CD14-positive monocyte (primary cell): Measurements from ENCODE around the gene HPGDS. TPM values are rescaled to one million over a fixed set of nuclear protein-coding genes. Genes with fewer than 3 reads are reported as not detected.

Experiments used
- DNase-seq, 3 donors: peaks; one replicate each; pipeline ENCODE4 v3.0.0-alpha.2; 2011 to 2022
- H2AFZ ChIP-seq: 2 replicates; pipeline ENCODE4 v1.6.0; 2012; ENCODE audit warnings: mild to moderate bottlenecking, low read depth, low read length, inconsistent platforms; ENCODE audit not compliant: insufficient read depth, poor library complexity, severe bottlenecking
- H3K27ac ChIP-seq, 2 donors: 1 replicate in 1 of 2; 2 replicates in 1 of 2; pipeline ENCODE4 v1.5.1; 2012 to 2013; ENCODE audit warnings: low read length in 2 of 2, control low read depth in 1 of 2, inconsistent platforms in 1 of 2, low read depth in 1 of 2, mild to moderate bottlenecking in 1 of 2
- H3K27me3 ChIP-seq, 2 donors: one replicate each; pipeline versions ENCODE4 v1.6.0 to v1.6.1; 2011 to 2013; ENCODE audit warnings: low read length in 2 of 2; ENCODE audit not compliant: control insufficient read depth in 2 of 2, insufficient read depth in 2 of 2
- H3K36me3 ChIP-seq, 2 donors: replicated peaks in 1 of 2; 1 replicate in 1 of 2; 2 replicates in 1 of 2; pipeline versions ENCODE4 v1.5.1 to v1.6.1; 2012 to 2013; ENCODE audit warnings: low read length in 2 of 2, control low read depth in 1 of 2, inconsistent platforms in 1 of 2, mild to moderate bottlenecking in 1 of 2; ENCODE audit not compliant: insufficient read depth in 2 of 2, control insufficient read depth in 1 of 2
- H3K4me1 ChIP-seq, 2 donors: 1 replicate in 1 of 2; 2 replicates in 1 of 2; pipeline versions ENCODE4 v1.5.1 to v1.6.1; 2012 to 2013; ENCODE audit warnings: low read length in 2 of 2, control low read depth in 1 of 2, inconsistent platforms in 1 of 2, mild to moderate bottlenecking in 1 of 2, moderate library complexity in 1 of 2; ENCODE audit not compliant: insufficient read depth in 2 of 2, control insufficient read depth in 1 of 2
- H3K4me2 ChIP-seq: replicated peaks from 2 replicates; pipeline ENCODE3; 2012; ENCODE audit warnings: low read length, moderate library complexity, mild to moderate bottlenecking; ENCODE audit not compliant: poor library complexity, severe bottlenecking; ENCODE audit errors: extremely low read depth
- H3K4me3 ChIP-seq, 3 experiments: fragments of 200-600 bp in 1 of 3; sonication (generic) in 1 of 3; replicated peaks in 1 of 3; 1 replicate in 2 of 3; 2 replicates in 1 of 3; pipeline ENCODE4 v1.5.1; 2011 to 2013; ENCODE audit warnings: low read length in 3 of 3, mild to moderate bottlenecking in 3 of 3, control low read depth in 2 of 3, low read depth in 2 of 3, inconsistent platforms in 1 of 3, moderate library complexity in 1 of 3
- H3K79me2 ChIP-seq: 2 replicates; pipeline ENCODE4 v1.6.0; 2012; ENCODE audit warnings: mild to moderate bottlenecking, control low read depth, inconsistent platforms, low read length, moderate library complexity; ENCODE audit not compliant: insufficient read depth
- H3K9ac ChIP-seq: 2 replicates; pipeline ENCODE4 v1.6.0; 2017; ENCODE audit warnings: low read length, mild to moderate bottlenecking; ENCODE audit not compliant: insufficient read depth, poor library complexity, severe bottlenecking
- H3K9me3 ChIP-seq, 2 donors: replicated peaks in 1 of 2; 1 replicate in 1 of 2; 2 replicates in 1 of 2; pipeline versions ENCODE4 v1.5.1 to v1.6.1; 2012 to 2013; ENCODE audit warnings: low read length in 2 of 2, control low read depth in 1 of 2; ENCODE audit not compliant: control insufficient read depth in 1 of 2, insufficient read depth in 1 of 2
- H4K20me1 ChIP-seq: 2 replicates; pipeline ENCODE4 v1.6.0; 2012; ENCODE audit warnings: mild to moderate bottlenecking, low read length, control low read depth, moderate library complexity; ENCODE audit not compliant: insufficient read depth
- H3K27ac Mint-ChIP-seq, 7 donors: one replicate each; pipeline ENCODE4 v1.8.0; 2020; ENCODE audit warnings: mild to moderate bottlenecking in 7 of 7, mixed read lengths in 7 of 7, moderate library complexity in 6 of 7, inconsistent platforms in 2 of 7
- H3K27me3 Mint-ChIP-seq, 3 donors: one replicate each; pipeline ENCODE4 v1.8.0; 2021 to 2022; ENCODE audit warnings: low read depth in 3 of 3, mild to moderate bottlenecking in 3 of 3, mixed read lengths in 3 of 3, moderate library complexity in 3 of 3, inconsistent platforms in 1 of 3
- H3K36me3 Mint-ChIP-seq, 2 donors: one replicate each; pipeline ENCODE4 v1.8.0; 2020; ENCODE audit warnings: mixed read lengths in 2 of 2, inconsistent platforms in 1 of 2, mild to moderate bottlenecking in 1 of 2
- H3K4me1 Mint-ChIP-seq: one replicate; pipeline ENCODE4 v1.8.0; 2020; ENCODE audit warnings: mild to moderate bottlenecking, mixed read lengths
- H3K4me3 Mint-ChIP-seq, 2 donors: one replicate each; pipeline ENCODE4 v1.8.0; 2020; ENCODE audit warnings: mild to moderate bottlenecking in 2 of 2, mixed read lengths in 2 of 2, moderate library complexity in 1 of 2
- H3K9me3 Mint-ChIP-seq, 7 donors: one replicate each; pipeline ENCODE4 v1.8.0; 2020 to 2022; ENCODE audit warnings: mixed read lengths in 7 of 7, mild to moderate bottlenecking in 6 of 7, moderate library complexity in 6 of 7, inconsistent platforms in 2 of 7
- CTCF ChIP-seq: fragments of 200-600 bp; IDR thresholded peaks from one replicate; pipeline ENCODE4 v1.8.0; 2022; ENCODE audit warnings: antibody characterized with exemption, mild to moderate bottlenecking
- WGBS: methylation state at CpG from one replicate; pipeline ENCODE4 v1.1.5; 2013; ENCODE audit warnings: missing lambda C conversion rate; ENCODE audit not compliant: insufficient coverage; 5-methylcytosine and 5-hydroxymethylcytosine counted together
- intact Hi-C, 2 donors: fragments of 100-400 bp; cut with micrococcal nuclease; formaldehyde crosslinking; loops; one replicate each; pipeline versions ENCODE4 v1.15.0 to v1.15.1; 2023
- polyA plus RNA-seq, 3 donors: library from polyadenylated mRNA; depleted of rRNA in 1 of 3; unstranded in 2 of 3; stranded (reverse) in 1 of 3; fragments of 300-500 nt in 2 of 3; fragments of >200 nt in 1 of 3; fragmentation: Illumina TruSeq in 2 of 3; gene quantifications; 1 replicate in 2 of 3; 2 replicates in 1 of 3; pipeline ENCODE4 v1.2.3, GENCODE V29; 2012 to 2021

Gene HPGDS
- polyA plus RNA-seq, 3 donors: 0.05 to 0.30 TPM; not detected in 1

DNA sequence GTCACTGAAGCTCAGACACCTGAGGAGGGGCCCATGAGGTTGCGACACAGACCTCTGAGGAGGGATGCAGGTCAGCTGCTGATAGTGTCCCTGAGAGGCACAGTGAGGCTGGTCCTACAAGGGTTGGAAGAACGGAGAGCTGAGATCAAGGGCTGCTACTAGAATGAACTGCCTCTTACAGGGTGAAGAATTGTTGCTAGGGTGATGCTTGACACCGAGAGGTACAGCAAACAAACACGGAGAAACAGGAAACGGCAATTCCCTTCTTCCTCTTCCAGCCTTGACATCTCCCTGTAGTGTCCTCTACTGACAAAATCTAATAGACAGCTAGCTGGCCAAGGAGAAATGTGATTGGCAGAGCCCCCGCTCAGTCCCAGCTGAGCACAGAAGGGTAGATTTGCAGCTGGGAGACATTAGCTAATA is 11.8 kb upstream of the HPGDS start:
- Mint-ChIP-seq H3K4me3 (no peak overlapping the region), H3K27me3 (peaks cover 2 to 4% (median 2%) of the 10 kb centered on the region in 3 donors), H3K27ac (peak overlapping the region in 3 of 7 donors; percentile 49 to 71 (median 70)), H3K9me3 (peaks cover 0 to 2% (median 0%) of the 10 kb centered on the region in 7 donors), H3K4me1 (peaks cover 20% of the 10 kb centered on the region), H3K36me3 (no peaks in the 10 kb centered on the region)
- DNase-seq: peak in 2 of 3 donors; percentile 7 to 19
- Histone ChIP-seq H3K27me3 (no peaks in the 10 kb centered on the region), H2AFZ (no peak overlapping the region), H3K4me2 (no peak overlapping the region), H3K36me3 (no peaks in the 10 kb centered on the region), H3K9ac (no peak overlapping the region), H3K79me2 (no peaks in the 10 kb centered on the region), H3K4me1 (peaks cover 9 to 11% of the 10 kb centered on the region in 2 donors), H4K20me1 (no peaks in the 10 kb centered on the region), H3K27ac (no peak overlapping the region), H3K4me3 (no peak overlapping the region), H3K9me3 (no peaks in the 10 kb centered on the region)
- intact Hi-C loops: no loop called here
- 100% methylated on average over 2 of the region's 6 CpGs for WGBS
- TF ChIP-seq CTCF: no peak

GRCh38 chr4:94352996-94353395 is 10.4 kb upstream of the HPGDS start:
- intact Hi-C loops: no loop called here

More at GRCh38 chr4:94352996-94353395, 10.4 kb upstream of the HPGDS start:
- Histone ChIP-seq H3K9me3 (no peaks in the 10 kb centered on the region), H3K36me3 (no peaks in the 10 kb centered on the region), H3K9ac (no peak overlapping the region), H3K4me2 (no peak overlapping the region), H3K4me1 (peaks cover 9 to 11% of the 10 kb centered on the region in 2 donors), H3K27me3 (no peaks in the 10 kb centered on the region), H3K4me3 (no peak overlapping the region), H2AFZ (no peak overlapping the region), H3K79me2 (no peaks in the 10 kb centered on the region), H3K27ac (no peak overlapping the region), H4K20me1 (no peaks in the 10 kb centered on the region)
- H3K9me3 Mint-ChIP-seq: peaks cover 0 to 2% (median 0%) of the 10 kb centered on the region in 7 donors
- no peak for TF ChIP-seq CTCF
- DNase-seq: no peak
- no peak overlapping the region for H3K4me3 Mint-ChIP-seq
- H3K4me1 Mint-ChIP-seq: peaks cover 20% of the 10 kb centered on the region
- H3K27ac Mint-ChIP-seq: no peak overlapping the region
- H3K27me3 Mint-ChIP-seq: peaks cover 2 to 4% (median 2%) of the 10 kb centered on the region in 3 donors
- no CpG with 5 or more reads among the region's 2 CpGs for WGBS
- H3K36me3 Mint-ChIP-seq: no peaks in the 10 kb centered on the region
